Islet of Langerhans (tissue), 1 donor: ENCODE measurements around the gene ABHD2.
"Not testable (repeated sequence)": the region's sequence is repeated elsewhere in the genome, so short reads cannot be mapped to it uniquely, and the experiment has no call there.

Experiments
- FAIRE-seq: peaks from one replicate; lab custom pipeline; 2011; peaks lifted over from hg19 to GRCh38; lab: Jason Lieb, UNC

The ABHD2 gene

GRCh38 chr15:89231832-89232231 is 143.6 kb downstream of the ABHD2 start:
- no peak for FAIRE-seq

- not testable (repeated sequence) for FAIRE-seq
Measured at GRCh38 chr15:89239883-89240810, 151.9 kb downstream of the ABHD2 start.

- FAIRE-seq: no peak
Measured at GRCh38 chr15:89243046-89243690, 154.9 kb downstream of the ABHD2 start.

GRCh38 chr15:89243691-89244573 is 155.7 kb downstream of the ABHD2 start, which contains the start of gene FANCI:
FANCI (plus strand) TSS chr15:89243979; CDS start chr15:89247648, 3,669 bp downstream.
- no peak for FAIRE-seq

GRCh38 chr15:89244574-89244903 is 156.3 kb downstream of the ABHD2 start:
- FAIRE-seq: no peak

GRCh38 chr15:89247446-89247845 is 159.2 kb downstream of the ABHD2 start:
- no peak for FAIRE-seq

- no peak for FAIRE-seq
Measured at GRCh38 chr15:89248584-89248983, 160.3 kb downstream of the ABHD2 start.

- not testable (repeated sequence) for FAIRE-seq
Measured at GRCh38 chr15:89250142-89250541, 161.9 kb downstream of the ABHD2 start.
